ENCODE results near the gene ZBTB7C. TPM values are rescaled to one million over a fixed set of nuclear protein-coding genes. Genes with fewer than 3 reads are reported as not detected.

The ZBTB7C gene
- total RNA-seq, 1 experiment from 2014 or later = 0.33 TPM

DNA sequence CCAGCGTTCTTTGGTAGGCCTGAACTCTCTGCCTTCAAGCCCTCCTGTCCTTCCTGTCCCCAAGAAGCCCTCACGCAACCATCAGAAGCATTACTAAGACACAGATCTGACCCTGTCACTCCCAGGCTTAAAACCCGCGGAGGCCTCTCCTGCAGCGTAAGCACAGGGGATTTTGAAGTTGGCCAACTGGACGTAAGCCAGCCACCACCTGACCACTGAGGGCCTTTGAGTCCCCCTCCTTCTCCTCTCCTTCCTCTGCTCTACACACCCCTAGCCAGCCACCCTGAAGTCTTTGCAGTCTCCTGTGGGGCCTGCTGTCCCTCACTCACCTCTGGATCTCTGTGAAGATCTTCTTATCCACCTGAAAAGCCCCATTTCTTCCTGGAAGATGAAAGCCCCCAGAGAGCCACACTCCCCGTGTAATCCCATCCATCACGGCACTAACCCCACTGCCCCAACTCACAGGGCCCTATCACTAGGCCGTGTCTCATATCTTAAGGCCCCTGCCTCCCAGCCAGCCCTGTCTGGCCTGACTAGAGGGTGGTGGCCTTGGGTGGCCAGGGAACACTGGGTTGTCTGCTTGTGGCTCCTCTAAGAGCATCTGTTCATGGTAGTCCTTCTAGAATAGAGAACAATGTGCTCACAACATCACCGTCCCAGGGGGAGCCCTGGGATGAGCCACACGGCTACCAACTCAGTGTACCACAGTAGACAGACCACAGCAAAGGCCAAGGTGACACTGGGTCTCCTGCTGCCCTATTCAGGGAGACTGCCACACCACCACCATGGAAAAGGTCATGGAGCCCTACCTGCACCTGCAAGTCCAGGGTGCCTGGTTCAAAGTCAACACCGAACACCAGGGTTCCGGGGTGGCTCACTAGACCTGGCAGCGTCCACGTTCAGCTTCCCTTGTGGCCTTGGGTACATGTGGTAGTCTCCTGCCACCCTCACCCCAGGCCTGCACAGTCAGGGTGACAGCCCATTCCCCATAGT lies 191.6 kb downstream of the ZBTB7C start:
- no peak overlapping the region for H4K8ac ChIP-seq (replicated peaks; ENCODE audit: insufficient read length, low read depth, low read length)
- no peaks in the 10 kb centered on the region for H3K9me3 ChIP-seq (ENCODE audit: control insufficient read depth, low read depth, low read length)
- no peaks in the 10 kb centered on the region for H3K4me1 ChIP-seq (ENCODE audit: insufficient read depth, low read length)
- Mint-ChIP-seq H3K27me3 (ENCODE audit: low read depth) (peaks cover 7% of the 10 kb centered on the region), H3K4me3 (no peak overlapping the region), H3K9me3 (peaks cover 14 to 16% of the 10 kb centered on the region in 2 experiments), H3K36me3 (ENCODE audit: insufficient read depth in 1 of 3, low read depth in 3 of 3) (peaks cover 4 to 16% (median 6%) of the 10 kb centered on the region in 3 experiments; a peak in 6 of 7 replicates), H3K27ac (peak overlapping the region in 1 of 3 experiments; percentile 44; a peak in 2 of 7 replicates), H3K4me1 (peaks cover 16 to 21% of the 10 kb centered on the region in 2 experiments)
- no peak overlapping the region for H2AK5ac ChIP-seq (ENCODE audit: insufficient read length, low read length)
- no peak overlapping the region for H2BK20ac ChIP-seq (ENCODE audit: low read depth, low read length, poor library complexity, severe bottlenecking)
- H3K9ac ChIP-seq (ENCODE audit: extremely low read depth, insufficient read length, low read length) = no peak overlapping the region
- H2AFZ ChIP-seq (ENCODE audit: low read length) = no peak overlapping the region
- no peak overlapping the region for H2BK120ac ChIP-seq (ENCODE audit: low read depth, low read length, poor library complexity, severe bottlenecking)
- no peaks in the 10 kb centered on the region for H3K23me2 ChIP-seq (ENCODE audit: insufficient read length, low read depth, low read length, poor library complexity, severe bottlenecking)
- H2BK12ac ChIP-seq (ENCODE audit: insufficient read length, low read depth, low read length) = no peak overlapping the region
- no peak for DNase-seq
- no peak overlapping the region for H2BK15ac ChIP-seq (ENCODE audit: low read depth, low read length)
- H3K56ac ChIP-seq (ENCODE audit: insufficient read length, low read depth, low read length) = no peak overlapping the region
- no peak overlapping the region; the same call in 1 of the 2 replicates for H3K14ac ChIP-seq (ENCODE audit: insufficient read depth, low read length)
- H4K20me1 ChIP-seq (ENCODE audit: control insufficient read depth, insufficient read depth, insufficient read length) = peaks cover 4% of the 10 kb centered on the region
- H3K4ac ChIP-seq (ENCODE audit: low read depth, low read length) = no peak overlapping the region
- no peak overlapping the region for H3K27ac ChIP-seq (ENCODE audit: insufficient read length, low read depth, low read length)
- no peak overlapping the region for H3K23ac ChIP-seq (ENCODE audit: insufficient read length, low read depth, low read length)
- no peaks in the 10 kb centered on the region for H3K79me1 ChIP-seq (ENCODE audit: insufficient read depth, low read depth, low read length, poor library complexity, severe bottlenecking)
- no peak overlapping the region for H3K18ac ChIP-seq (ENCODE audit: insufficient read length, low read depth, low read length)
- H3K4me2 ChIP-seq (ENCODE audit: insufficient read depth, insufficient read length, low read length) = no peak overlapping the region
- TF ChIP-seq CTCF (conservative IDR thresholded peaks at IDR 0.05) = no peak
- WGBS (ENCODE audit: extremely low coverage, insufficient read length, low lambda C conversion rate) = no CpG with 5 or more reads among the region's 15 CpGs
- no peak overlapping the region for H2BK5ac ChIP-seq (ENCODE audit: insufficient read length, low read length)
- no peaks in the 10 kb centered on the region for H3K27me3 ChIP-seq (ENCODE audit: insufficient read depth, low read length)
- H3K79me2 ChIP-seq (ENCODE audit: insufficient read depth, low read length) = no peaks in the 10 kb centered on the region
- no peak overlapping the region for H4K5ac ChIP-seq (ENCODE audit: insufficient read length, low read depth, low read length)
- H3T11ph ChIP-seq (ENCODE audit: low read length) = no peak overlapping the region
- H4K91ac ChIP-seq (ENCODE audit: insufficient read length, low read depth, low read length) = no peak overlapping the region

Measured in H9 (cell line).